ENCODE data around the gene GPHN. TPM values are rescaled to one million over a fixed set of nuclear protein-coding genes. Genes with fewer than 3 reads are reported as not detected.

The GPHN gene
- total RNA-seq, 6 experiments from 2014 or later, result 21.2 to 81.7 (median 40.2) TPM

- Histone ChIP-seq H3K4me1 (no peaks in the 10 kb centered on the region), H3K27me3 (no peaks in the 10 kb centered on the region), H3K9me3 (no peaks in the 10 kb centered on the region), H3K36me3 (no peaks in the 10 kb centered on the region), H3K27ac (no peak overlapping the region), H3K4me3 (no peak overlapping the region)
- ATAC-seq, result no peak
- no peak for DNase-seq
- intact Hi-C loops (cut with DNase I), result no loop called here
- TF ChIP-seq CTCF (IDR thresholded peaks at IDR 0.05) (no peak), POLR2A (IDR thresholded peaks at IDR 0.05) (no peak)
Measured at GRCh38 chr14:66982247-66982646, 474.3 kb downstream of the GPHN start.

GRCh38 chr14:66992776-66993175, 484.8 kb downstream of the GPHN start:
- TF ChIP-seq CTCF (IDR thresholded peaks at IDR 0.05) (no peak), POLR2A (IDR thresholded peaks at IDR 0.05) (no peak)
- DNase-seq (no peak), ATAC-seq (peak in 3 of 4 donors; percentile 58 to 75 (median 66))
- Histone ChIP-seq H3K4me3 (no peak overlapping the region), H3K4me1 (peaks cover 0 to 17% (median 0%) of the 10 kb centered on the region in 4 donors), H3K9me3 (no peaks in the 10 kb centered on the region), H3K27ac (no peak overlapping the region), H3K27me3 (no peaks in the 10 kb centered on the region), H3K36me3 (peaks cover 0 to 3% (median 0%) of the 10 kb centered on the region in 4 donors)
- 23% methylated on average over 2 of the region's 2 CpGs for WGBS (ENCODE audit: insufficient coverage, low coverage, low lambda C conversion rate, missing lambda C conversion rate)
- intact Hi-C loops (cut with DNase I), result no loop called here

- H3K9me3 ChIP-seq, result no peaks in the 10 kb centered on the region
- no peak overlapping the region for H3K4me3 ChIP-seq
- WGBS (ENCODE audit: insufficient coverage, low coverage, low lambda C conversion rate, missing lambda C conversion rate), result 31% methylated on average over 1 of the region's 1 CpG
- peak in 3 of 4 donors; percentile 56 to 65 (median 57) for ATAC-seq
- peaks cover 0 to 17% (median 0%) of the 10 kb centered on the region in 4 donors for H3K4me1 ChIP-seq
- H3K27ac ChIP-seq, result no peak overlapping the region
- peaks cover 0 to 3% (median 0%) of the 10 kb centered on the region in 4 donors for H3K36me3 ChIP-seq
- no peak for DNase-seq
- H3K27me3 ChIP-seq, result no peaks in the 10 kb centered on the region
- no peak for TF ChIP-seq CTCF (IDR thresholded peaks at IDR 0.05)
- no peak for TF ChIP-seq POLR2A (IDR thresholded peaks at IDR 0.05)
- intact Hi-C loops (cut with DNase I), result no loop called here
Measured at GRCh38 chr14:66993512-66993911, 485.6 kb downstream of the GPHN start.

GRCh38 chr14:66998013-66998412, 490.1 kb downstream of the GPHN start:
- H3K36me3 ChIP-seq, result no peaks in the 10 kb centered on the region
- ATAC-seq, result no peak
- intact Hi-C loops (cut with DNase I), result no loop called here
- H3K4me3 ChIP-seq, result no peak overlapping the region
- 77% methylated on average over 3 of the region's 3 CpGs for WGBS (ENCODE audit: insufficient coverage, low coverage, low lambda C conversion rate, missing lambda C conversion rate)
- H3K9me3 ChIP-seq, result no peaks in the 10 kb centered on the region
- TF ChIP-seq CTCF (IDR thresholded peaks at IDR 0.05) (no peak), POLR2A (IDR thresholded peaks at IDR 0.05) (no peak)
- no peaks in the 10 kb centered on the region for H3K27me3 ChIP-seq
- H3K27ac ChIP-seq, result no peak overlapping the region
- H3K4me1 ChIP-seq, result peaks cover 0 to 11% (median 0%) of the 10 kb centered on the region in 4 donors
- no peak for DNase-seq

GRCh38 chr14:66999978-67000377, 492.0 kb downstream of the GPHN start:
- no peak for DNase-seq
- no peaks in the 10 kb centered on the region for H3K27me3 ChIP-seq
- H3K4me1 ChIP-seq, result peaks cover 0 to 4% (median 0%) of the 10 kb centered on the region in 4 donors
- TF ChIP-seq CTCF (IDR thresholded peaks at IDR 0.05) (no peak), POLR2A (IDR thresholded peaks at IDR 0.05) (no peak)
- H3K27ac ChIP-seq, result no peak overlapping the region
- intact Hi-C loops (cut with DNase I), result no loop called here
- peak; percentile 67 to 81 (median 78) for ATAC-seq
- no peak overlapping the region for H3K4me3 ChIP-seq
- no peaks in the 10 kb centered on the region for H3K36me3 ChIP-seq
- no peaks in the 10 kb centered on the region for H3K9me3 ChIP-seq

All from right lobe of liver (tissue), 6 donors.